GM18499 (cell line): ENCODE data around the gene PDZRN4.
"Not testable (repeated sequence)": the region's sequence is repeated elsewhere in the genome, so short reads cannot be mapped to it uniquely, and the experiment has no call there.

Experiments used
- ATAC-seq: cut with Tn5 transposase; IDR thresholded peaks from one replicate; pipeline ENCODE4 v1.9.1; 2021; ENCODE audit warnings: moderate number of reproducible peaks; ENCODE audit not compliant: insufficient read depth, unreplicated experiment

PDZRN4 gene

GRCh38 chr12:41188058-41188840 is at the start of gene PDZRN4:
TSS of gene PDZRN4 (plus strand) at chr12:41188320.
- no peak for ATAC-seq

DNA sequence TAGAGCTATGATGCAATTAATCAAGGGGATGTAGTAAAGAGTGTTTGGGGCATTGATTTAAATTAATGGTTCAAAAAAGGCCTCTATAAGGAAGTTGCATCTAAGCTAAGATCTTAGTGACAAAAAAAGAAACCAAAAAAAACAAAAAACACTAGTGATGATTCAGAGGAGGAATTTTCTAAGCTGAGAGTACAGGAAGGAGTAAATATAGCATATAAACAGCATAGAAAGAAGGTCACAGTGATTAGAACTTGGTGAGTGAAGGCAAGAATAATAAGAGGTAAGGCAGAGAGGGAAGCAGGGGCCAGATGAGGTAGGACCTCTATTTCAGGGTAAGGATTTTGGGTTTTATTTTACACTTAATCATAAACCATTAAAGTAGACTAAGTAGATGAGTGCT is 48.0 kb upstream of the PDZRN4 start:
- ATAC-seq = no peak

GRCh38 chr12:41141104-41141503 is 47.0 kb upstream of the PDZRN4 start:
- no peak for ATAC-seq

DNA sequence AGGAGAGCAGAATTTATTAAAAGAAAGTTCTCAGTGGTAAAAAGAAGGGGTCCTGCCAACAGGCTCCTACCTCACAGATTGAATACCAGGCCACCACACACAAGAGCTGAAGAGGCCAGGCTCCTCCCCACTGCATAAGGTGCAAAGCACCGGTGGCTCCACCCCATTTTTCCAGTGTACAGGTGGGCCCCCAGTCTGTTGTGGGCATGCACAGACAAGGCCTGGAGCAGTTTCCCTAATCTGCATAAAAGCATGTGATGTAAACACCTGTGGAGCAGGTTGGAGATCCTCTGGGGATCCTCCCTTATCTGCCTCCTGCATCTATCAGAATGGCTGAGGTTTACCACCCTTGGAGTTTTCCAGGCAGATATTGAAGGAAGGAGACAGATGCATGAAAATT is 45.7 kb upstream of the PDZRN4 start:
- no peak for ATAC-seq

- ATAC-seq = no peak
These were observed 36.3 kb upstream of the PDZRN4 start for GRCh38 chr12:41151793-41152192.

DNA sequence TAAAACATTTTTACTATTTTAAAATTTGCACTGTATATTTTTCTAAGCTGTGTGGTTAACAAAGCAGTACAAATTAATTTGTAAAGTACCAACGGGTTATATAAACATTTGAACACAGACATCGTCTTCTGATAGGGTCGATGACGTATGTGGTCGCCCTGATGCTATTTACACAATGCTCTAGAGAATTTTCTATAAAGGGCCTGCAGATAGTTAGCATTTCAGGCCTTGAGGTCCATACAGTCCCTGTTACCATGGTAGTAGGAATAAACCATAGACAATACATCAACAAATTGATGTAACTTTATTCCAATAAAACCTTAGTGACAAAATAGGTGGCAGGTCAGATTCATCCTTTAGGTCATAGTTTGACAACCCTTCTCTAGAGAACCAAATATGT is 25.7 kb upstream of the PDZRN4 start:
- ATAC-seq = no peak

DNA sequence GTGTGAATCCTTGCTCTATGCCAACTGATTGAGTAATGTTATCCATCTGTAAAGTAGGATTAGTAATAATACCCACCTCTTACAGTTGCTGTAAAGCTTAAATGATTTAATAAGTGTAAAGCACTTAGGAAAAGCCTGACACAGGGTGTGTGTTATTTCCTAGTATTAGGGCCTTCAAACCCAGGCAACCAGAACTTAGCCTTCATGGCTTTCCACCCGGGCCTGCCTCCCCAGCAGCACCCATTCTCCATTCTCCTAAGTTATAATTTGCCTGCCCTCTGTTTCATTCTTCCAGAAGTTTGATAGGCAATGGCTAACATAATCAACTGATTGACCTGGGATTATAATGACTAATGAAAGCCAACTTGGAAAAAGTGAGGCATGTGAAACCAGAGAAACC is 20.4 kb upstream of the PDZRN4 start:
- ATAC-seq = no peak

GRCh38 chr12:41174602-41175001 is 13.5 kb upstream of the PDZRN4 start:
- no peak for ATAC-seq

GRCh38 chr12:41179507-41179906 is 8.6 kb upstream of the PDZRN4 start:
- not testable (repeated sequence) for ATAC-seq

DNA sequence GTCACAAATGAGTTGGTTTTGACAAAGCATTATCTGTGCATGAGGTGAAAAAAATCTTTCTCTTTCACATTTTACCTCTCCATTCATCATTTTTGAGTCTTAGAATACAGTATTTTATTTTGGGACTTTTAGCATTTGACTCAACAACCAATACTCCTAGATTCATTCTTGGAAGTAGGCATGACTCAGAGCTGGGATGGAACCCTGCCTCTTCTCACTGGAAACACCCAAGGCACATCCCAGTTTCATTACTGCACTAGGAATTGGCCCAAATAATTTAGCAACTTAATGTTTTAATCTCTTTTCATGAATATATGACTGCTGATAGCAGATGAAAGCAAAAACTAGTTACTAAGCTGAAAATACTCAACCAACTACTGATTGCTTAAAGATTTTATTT is 3.3 kb upstream of the PDZRN4 start:
- no peak for ATAC-seq

DNA sequence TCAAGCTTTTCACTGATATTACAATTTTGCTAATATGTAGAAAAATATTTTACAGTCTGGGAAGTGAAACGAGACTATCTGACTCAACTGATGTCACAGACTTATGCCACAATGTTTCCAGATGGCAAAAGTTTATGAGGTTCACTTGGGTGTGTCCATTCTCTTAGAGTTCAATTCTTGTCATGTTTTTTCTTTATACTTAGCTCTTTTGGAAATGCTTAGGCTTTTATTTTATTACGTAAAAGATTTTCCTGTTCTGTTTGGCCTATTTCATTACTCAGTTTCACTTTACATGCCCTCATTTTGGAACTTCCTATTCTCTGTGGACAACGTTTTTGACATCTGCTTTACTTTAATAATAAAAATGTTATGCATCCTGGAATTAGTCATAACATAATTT is 2.1 kb upstream of the PDZRN4 start:
- no peak for ATAC-seq

DNA sequence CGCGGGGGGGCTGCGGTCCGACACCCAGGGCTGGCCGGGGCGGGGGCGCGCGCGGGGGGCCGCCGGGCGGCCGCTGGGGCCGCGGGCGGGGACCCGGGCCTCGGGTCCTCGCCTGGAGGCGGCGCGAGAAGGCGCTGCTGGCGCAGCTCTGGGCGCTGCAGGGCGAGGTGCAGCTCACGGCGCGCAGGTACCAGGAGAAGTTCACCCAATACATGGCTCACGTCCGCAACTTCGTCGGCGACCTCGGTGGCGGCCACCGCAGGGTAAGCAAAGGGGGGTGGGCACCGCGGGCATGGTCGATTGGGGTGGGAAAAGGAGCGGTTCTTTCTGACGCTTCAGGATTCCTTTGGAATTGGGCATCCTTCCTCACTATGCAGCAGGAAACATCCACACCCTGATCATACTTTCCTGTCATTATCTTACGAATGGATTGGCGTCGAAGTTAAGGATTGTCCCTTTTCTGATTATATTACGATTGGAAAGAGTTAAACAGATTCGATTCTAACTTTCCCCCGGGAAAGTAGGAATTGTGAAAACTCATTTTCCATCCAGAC is 798 bp downstream of the PDZRN4 start:
- no peak for ATAC-seq

DNA sequence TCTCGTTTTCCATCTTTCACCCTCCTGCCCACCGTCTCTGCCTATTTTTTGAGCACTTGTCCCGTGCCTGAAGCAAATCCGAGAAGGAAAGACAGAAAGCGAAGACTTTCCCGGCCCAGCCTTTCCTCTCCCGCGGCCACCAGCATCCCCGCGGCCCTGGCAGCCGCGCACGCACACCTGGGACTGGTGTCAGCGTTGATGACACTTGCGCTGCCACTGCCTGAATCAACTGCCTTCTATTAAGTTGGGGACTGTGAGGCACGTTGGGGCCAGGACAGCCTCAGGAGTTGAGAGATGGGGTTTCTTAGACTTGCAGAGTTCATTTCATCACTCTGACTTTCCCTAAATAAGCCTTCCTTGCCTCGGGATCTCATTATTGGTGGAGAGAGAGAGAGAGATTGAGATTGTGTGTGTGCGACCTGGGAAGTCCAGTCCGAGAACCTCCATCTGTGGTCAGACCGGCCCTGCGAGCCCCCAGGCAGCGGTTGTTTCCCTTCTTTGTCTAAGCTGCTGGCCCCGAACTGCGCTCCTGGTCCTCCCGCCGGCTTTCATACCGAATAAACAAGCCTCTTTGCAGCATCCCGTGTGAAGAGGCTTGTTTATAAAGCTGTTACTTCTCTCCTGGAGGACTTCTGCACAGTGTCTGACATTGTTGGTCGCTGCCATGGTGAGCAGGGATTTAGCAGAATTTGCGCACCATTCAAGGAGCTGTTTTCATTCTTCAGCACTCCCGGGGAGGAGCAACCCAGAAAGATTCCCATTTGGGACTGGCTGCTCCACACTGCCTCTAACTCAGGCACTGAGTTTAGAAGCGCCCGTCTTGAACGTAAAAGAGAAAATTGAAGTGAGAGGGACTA is 1.5 kb downstream of the PDZRN4 start:
- ATAC-seq = no peak

GRCh38 chr12:41190338-41190737 is 2.2 kb downstream of the PDZRN4 start:
- no peak for ATAC-seq

DNA sequence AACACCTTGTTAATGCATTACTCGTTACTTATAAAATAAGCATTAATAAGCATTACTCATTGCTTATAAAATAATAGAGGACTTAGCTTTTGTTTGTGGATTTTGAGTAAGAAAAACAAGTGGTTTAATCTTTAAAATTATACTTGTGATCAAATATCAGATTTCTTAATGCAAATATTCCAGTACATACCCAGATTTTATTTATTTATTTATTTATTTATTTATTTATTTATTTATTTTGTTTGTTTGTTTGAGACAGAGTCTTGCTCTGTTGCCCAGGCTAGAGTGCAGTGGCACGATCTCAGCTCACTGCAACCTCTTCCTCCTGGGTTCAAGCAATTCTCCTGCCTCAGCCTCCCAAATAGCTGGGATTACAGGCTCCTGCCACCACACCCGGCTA is 3.4 kb downstream of the PDZRN4 start:
- not testable (repeated sequence) for ATAC-seq

DNA sequence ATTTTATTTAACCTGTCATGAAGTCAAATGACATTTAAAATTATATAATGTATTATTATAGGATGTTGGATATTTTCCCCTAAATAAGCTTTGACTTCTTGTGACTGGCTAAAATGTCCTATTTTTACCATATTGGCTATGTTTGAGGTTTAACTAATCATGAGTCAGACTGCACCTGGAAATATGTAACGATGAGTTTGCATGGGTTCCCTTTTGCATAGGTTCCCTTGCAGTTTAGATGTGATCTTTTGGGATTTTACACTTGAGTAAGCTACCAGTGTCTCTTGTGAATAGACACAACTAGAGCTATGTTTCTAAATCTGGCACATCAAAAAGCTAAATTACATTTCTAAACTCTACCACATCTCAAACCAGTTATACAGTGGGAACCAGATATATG is 5.2 kb downstream of the PDZRN4 start:
- no peak for ATAC-seq

DNA sequence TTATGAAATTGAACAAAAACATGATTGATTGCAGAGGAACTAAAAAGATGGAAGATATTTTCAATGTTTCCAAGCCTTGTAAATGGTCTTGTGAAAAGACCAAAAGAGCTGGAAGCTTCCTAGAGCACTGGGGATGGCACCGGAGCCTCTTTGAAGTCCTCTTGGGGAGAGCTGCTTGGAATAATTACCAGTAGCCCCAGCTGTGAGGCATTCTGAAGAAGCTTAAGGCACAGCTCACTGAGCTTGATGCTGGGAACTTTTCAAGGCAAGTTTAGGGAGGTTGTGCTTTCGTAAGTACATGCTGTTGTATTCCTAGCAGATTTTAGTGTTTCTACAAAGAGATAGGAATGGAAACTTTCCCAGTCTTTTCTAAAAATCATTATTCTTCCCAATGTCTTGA is 13.9 kb downstream of the PDZRN4 start:
- no peak for ATAC-seq

DNA sequence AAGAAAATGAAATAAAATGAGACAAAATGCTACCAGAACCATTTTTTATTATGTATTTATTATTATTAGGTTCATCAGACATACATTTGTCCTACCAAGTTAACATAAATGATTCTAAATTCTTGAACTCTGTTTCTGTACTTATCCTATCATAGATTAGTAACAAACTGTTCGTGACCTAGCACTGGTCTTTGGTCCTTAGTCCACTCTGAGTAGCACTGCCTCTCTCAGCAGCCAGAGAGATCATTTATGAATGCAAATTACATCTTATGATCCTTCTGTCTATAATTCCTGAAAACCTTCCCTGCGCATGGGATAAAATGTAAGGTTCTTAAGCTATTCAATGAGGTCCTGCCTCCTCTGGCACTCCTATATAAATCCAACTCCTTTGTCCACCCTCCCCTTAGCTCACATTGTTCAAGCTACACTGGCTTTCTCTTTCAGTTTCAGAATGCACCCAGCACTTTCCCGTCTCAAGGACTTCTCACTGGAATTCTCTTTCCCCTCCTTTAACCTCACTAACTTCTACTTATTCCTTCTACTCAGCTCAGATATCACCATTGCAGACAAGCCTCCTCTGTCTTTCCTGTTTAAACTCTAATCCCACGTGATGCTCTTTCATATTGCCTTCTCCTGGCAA is 17.1 kb downstream of the PDZRN4 start:
- peak; percentile 57 for ATAC-seq

DNA sequence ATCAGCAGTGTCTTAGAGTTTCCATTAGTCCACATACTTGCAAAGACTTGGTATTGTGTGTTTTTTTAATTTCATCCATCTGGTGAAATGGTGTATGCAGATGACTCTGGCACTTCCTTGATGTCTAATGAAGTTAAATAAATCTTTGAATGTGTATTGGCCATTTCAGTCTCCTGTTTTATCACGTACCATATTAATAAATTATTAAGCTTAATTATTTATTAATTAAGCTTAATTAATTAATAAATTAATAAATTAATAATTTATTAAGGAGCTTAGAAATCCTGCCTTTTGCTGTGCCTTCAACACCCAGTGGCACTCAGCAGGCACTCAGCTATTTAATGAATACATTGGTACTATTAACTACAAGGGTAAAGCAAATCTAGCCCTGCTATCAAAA is 18.2 kb downstream of the PDZRN4 start:
- no peak for ATAC-seq

GRCh38 chr12:41211448-41211847 is 23.3 kb downstream of the PDZRN4 start:
- ATAC-seq = no peak

GRCh38 chr12:41212625-41213024 is 24.5 kb downstream of the PDZRN4 start:
- ATAC-seq = no peak
